Gastroesophageal sphincter (tissue), 3 donors: ENCODE data around the gene OPRD1.

Experiments used
- EP300 ChIP-seq: sonication (generic); formaldehyde crosslinking; IDR thresholded peaks from one replicate; pipeline ENCODE4 v1.6.1; 2017; ENCODE audit warnings: antibody characterized with exemption, mild to moderate bottlenecking
- POLR2A ChIP-seq, 2 donors: fragments of 450-650 bp; IDR thresholded peaks; one replicate each; pipeline ENCODE4 v1.6.1; 2017; ENCODE audit warnings: antibody characterized with exemption in 2 of 2, mild to moderate bottlenecking in 2 of 2, moderate library complexity in 1 of 2
- TF ChIP-seq, protein P1 (sequence below), 4 experiments: fragments of 200-600 bp in 2 of 4; fragments of 450-650 bp in 2 of 4; sonication (generic) in 1 of 4; IDR thresholded peaks; one replicate each; pipeline ENCODE4 v1.5.1; 2017 to 2019; ENCODE audit warnings: antibody characterized with exemption in 4 of 4, mild to moderate bottlenecking in 2 of 4, moderate library complexity in 2 of 4

DNA sequence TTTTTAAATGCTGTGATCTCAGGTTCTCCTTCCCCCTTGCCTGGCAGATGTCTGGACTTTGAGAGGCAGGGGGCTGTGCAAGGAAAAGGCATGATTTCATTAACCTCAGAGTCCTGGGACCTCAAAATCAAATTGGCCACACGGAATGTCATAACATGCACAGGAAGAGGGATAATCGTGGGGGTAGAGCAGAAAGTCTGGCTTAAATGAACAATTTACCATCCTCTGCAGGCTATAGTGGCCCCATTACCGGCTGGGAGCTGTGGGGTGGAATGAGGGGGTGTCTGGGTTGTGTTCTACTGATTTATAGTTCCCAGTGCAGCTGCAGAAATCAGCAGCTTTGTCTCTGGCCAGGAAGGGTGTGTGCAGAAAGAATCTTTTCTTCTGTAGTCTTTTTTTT, 10.8 kb downstream of the OPRD1 start:
- TF ChIP-seq, protein P1, sequence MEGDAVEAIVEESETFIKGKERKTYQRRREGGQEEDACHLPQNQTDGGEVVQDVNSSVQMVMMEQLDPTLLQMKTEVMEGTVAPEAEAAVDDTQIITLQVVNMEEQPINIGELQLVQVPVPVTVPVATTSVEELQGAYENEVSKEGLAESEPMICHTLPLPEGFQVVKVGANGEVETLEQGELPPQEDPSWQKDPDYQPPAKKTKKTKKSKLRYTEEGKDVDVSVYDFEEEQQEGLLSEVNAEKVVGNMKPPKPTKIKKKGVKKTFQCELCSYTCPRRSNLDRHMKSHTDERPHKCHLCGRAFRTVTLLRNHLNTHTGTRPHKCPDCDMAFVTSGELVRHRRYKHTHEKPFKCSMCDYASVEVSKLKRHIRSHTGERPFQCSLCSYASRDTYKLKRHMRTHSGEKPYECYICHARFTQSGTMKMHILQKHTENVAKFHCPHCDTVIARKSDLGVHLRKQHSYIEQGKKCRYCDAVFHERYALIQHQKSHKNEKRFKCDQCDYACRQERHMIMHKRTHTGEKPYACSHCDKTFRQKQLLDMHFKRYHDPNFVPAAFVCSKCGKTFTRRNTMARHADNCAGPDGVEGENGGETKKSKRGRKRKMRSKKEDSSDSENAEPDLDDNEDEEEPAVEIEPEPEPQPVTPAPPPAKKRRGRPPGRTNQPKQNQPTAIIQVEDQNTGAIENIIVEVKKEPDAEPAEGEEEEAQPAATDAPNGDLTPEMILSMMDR (IDR thresholded peaks at IDR 0.05): no peak
- no peak for TF ChIP-seq POLR2A (IDR thresholded peaks at IDR 0.05)
- no peak for TF ChIP-seq EP300
